Thyroid gland (tissue), 4 donors: ENCODE measurements around the gene SSX2. TPM values are rescaled to one million over a fixed set of nuclear protein-coding genes. Genes with fewer than 3 reads are reported as not detected.
"Not testable (repeated sequence)": the region's sequence is repeated elsewhere in the genome, so short reads cannot be mapped to it uniquely, and the experiment has no call there.

ENCODE experiments used
- DNase-seq, 2 donors: peaks; one replicate each; pipeline ENCODE4 v3.0.0-alpha.2; 2019
- H3K27ac ChIP-seq, 3 donors: fragments of 200-600 bp; sonication (generic); 1 replicate in 2 of 3; 2 replicates in 1 of 3; pipeline ENCODE4 v1.5.1; 2016 to 2019; ENCODE audit warnings: mild to moderate bottlenecking in 1 of 3, moderate library complexity in 1 of 3
- H3K27me3 ChIP-seq: fragments of 200-600 bp; sonication (generic); one replicate; pipeline ENCODE4 v1.5.1; 2019
- H3K36me3 ChIP-seq, 2 donors: fragments of 200-600 bp; sonication (generic); one replicate each; pipeline ENCODE4 v1.5.1; 2016 to 2019
- H3K4me1 ChIP-seq, 2 donors: fragments of 200-600 bp; sonication (generic); one replicate each; pipeline ENCODE4 v1.5.1; 2017 to 2019
- H3K4me3 ChIP-seq, 3 donors: fragments of 200-600 bp; sonication (generic); replicated peaks in 1 of 3; 1 replicate in 2 of 3; 2 replicates in 1 of 3; pipeline ENCODE4 v1.5.1; 2016; ENCODE audit warnings: mild to moderate bottlenecking in 1 of 3
- H3K9me3 ChIP-seq: fragments of 200-600 bp; sonication (generic); one replicate; pipeline ENCODE4 v1.5.1; 2017
- WGBS, 2 donors: methylation state at CpG; one replicate each; pipeline ENCODE4 v1.1.5; 2017; 5-methylcytosine and 5-hydroxymethylcytosine counted together
- intact Hi-C: fragments of 100-400 bp; cut with DNase I; formaldehyde crosslinking; loops from one replicate; pipeline ENCODE4 v1.15.1; 2023
- small RNA-seq: library from RNA; depleted of rRNA; stranded (forward); fragments of <200 nt; gene quantifications from one replicate; pipeline ENCODE3, GENCODE V24; 2016
- total RNA-seq, 4 donors: library from RNA; depleted of rRNA; stranded (reverse); fragments of >200 nt; gene quantifications; one replicate each; pipeline ENCODE4 v1.2.3, GENCODE V29; 2016

Gene SSX2
- total RNA-seq = not detected

- H3K36me3 ChIP-seq, DNase-seq, H3K27ac ChIP-seq, H3K4me1 ChIP-seq, intact Hi-C loops, H3K4me3 ChIP-seq, H3K27me3 ChIP-seq, H3K9me3 ChIP-seq: not testable (repeated sequence)
- WGBS, 2 donors = no CpG with 5 or more reads among the region's 13 CpGs
Observed at GRCh38 chrX:52707078-52707477, at the start of gene SSX2. SSX2 (minus strand) TSS chrX:52707178; CDS start chrX:52705749, 1,429 bp downstream.

GRCh38 chrX:52750952-52751351, 44.0 kb upstream of the SSX2 start, which contains the start of gene SSX2B:
SSX2B (plus strand) TSS chrX:52751252; CDS start chrX:52752681, 1,429 bp downstream.
- no CpG with 5 or more reads among the region's 13 CpGs for WGBS, 2 donors
- H3K4me3 ChIP-seq, H3K27me3 ChIP-seq, H3K27ac ChIP-seq, H3K36me3 ChIP-seq, intact Hi-C loops, H3K9me3 ChIP-seq, H3K4me1 ChIP-seq, DNase-seq: not testable (repeated sequence)

DNA sequence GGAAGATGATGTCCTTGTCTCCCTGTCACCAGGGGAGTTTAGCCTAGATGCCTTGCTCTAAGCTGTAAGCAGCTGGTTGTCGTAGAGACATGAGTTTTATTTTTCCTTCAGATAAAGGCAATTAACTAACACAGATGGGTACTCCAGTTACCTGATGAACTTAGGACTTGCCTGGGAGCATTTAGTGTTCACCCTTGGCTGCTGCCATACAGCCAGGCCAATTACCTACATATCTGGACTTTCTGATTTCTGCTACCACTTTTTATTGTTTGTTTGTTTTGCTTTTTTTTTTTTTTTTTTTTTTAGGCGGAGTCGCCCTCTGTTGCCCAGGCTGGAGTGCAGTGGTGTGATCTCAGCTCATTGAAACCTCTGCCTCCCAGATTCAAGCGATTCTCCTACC, 14.9 kb downstream of the SSX2 start:
- intact Hi-C loops, H3K36me3 ChIP-seq, H3K4me1 ChIP-seq, H3K9me3 ChIP-seq, DNase-seq, H3K4me3 ChIP-seq, H3K27ac ChIP-seq, H3K27me3 ChIP-seq: not testable (repeated sequence)
- WGBS, 2 donors = no CpG with 5 or more reads among the region's 4 CpGs

GRCh38 chrX:52662218-52662617, 44.8 kb downstream of the SSX2 start:
- H3K27ac ChIP-seq, H3K4me3 ChIP-seq, H3K4me1 ChIP-seq, H3K9me3 ChIP-seq, intact Hi-C loops, H3K27me3 ChIP-seq, DNase-seq, H3K36me3 ChIP-seq: not testable (repeated sequence)
- 83 to 100% methylated on average over 2 of the region's 2 CpGs for WGBS, 2 donors

DNA sequence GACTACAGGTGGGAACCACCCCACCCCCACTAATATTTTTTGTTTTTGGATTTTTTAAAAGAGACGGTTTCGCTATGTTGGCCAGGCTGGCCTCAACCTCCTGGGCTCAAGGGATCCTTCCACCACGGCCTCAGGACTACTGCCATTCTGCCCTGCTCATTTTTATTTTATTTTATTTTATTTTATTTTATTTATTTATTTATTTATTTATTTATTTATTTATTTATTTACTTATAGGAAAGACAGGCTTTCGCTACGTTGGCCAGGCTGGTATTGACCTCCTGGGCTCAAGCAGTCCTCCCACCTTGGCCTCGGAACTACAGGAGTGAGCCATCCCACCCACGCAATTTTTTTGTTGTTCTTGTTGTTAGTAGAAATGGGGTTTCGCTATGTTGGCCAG, 51.5 kb downstream of the SSX2 start:
- H3K4me1 ChIP-seq, DNase-seq, H3K4me3 ChIP-seq, H3K36me3 ChIP-seq, H3K27ac ChIP-seq, intact Hi-C loops, H3K27me3 ChIP-seq, H3K9me3 ChIP-seq: not testable (repeated sequence)
- WGBS, 2 donors = 96 to 98% methylated on average over 8 of the region's 8 CpGs

- 90 to 93% methylated on average over 5 to 9 of the region's 9 CpGs for WGBS, 2 donors
- H3K36me3 ChIP-seq, H3K27ac ChIP-seq, intact Hi-C loops, H3K4me1 ChIP-seq, H3K9me3 ChIP-seq, H3K4me3 ChIP-seq, H3K27me3 ChIP-seq, DNase-seq: not testable (repeated sequence)
Observed at GRCh38 chrX:52654800-52655199, 52.2 kb downstream of the SSX2 start, which contains the start of gene SSX7. SSX7 (minus strand) TSS chrX:52654900; CDS start chrX:52653472, 1,428 bp downstream.

GRCh38 chrX:52650676-52651075, 56.3 kb downstream of the SSX2 start:
- 20 to 49% methylated on average over 3 of the region's 3 CpGs for WGBS, 2 donors
- intact Hi-C loops = not testable (repeated sequence)
- DNase-seq = peak; percentile 6 to 8

GRCh38 chrX:52648956-52649355, 58.0 kb downstream of the SSX2 start:
- intact Hi-C loops, H3K36me3 ChIP-seq, H3K4me3 ChIP-seq, H3K9me3 ChIP-seq, H3K27me3 ChIP-seq, H3K27ac ChIP-seq, H3K4me1 ChIP-seq: not testable (repeated sequence)
- WGBS, 2 donors = 89 to 95% methylated on average over 7 of the region's 7 CpGs
- peak in 1 of 2 donors; percentile 1 for DNase-seq

More at GRCh38 chrX:52650676-52651075, 56.3 kb downstream of the SSX2 start:
- peak overlapping the region in 2 of 3 donors; percentile 38 for H3K27ac ChIP-seq
- H3K36me3 ChIP-seq, H3K4me3 ChIP-seq, H3K9me3 ChIP-seq, H3K27me3 ChIP-seq, H3K4me1 ChIP-seq: not testable (repeated sequence)

Small RNAs within 50 kb of the gene (small RNA-seq; reads per million reads assigned to genes)
- gene AC244505.3 (not detected), gene AC244505.5 (not detected), gene AL450023.3 (not detected), gene RNA5SP504 (not detected)

Other genes starting within 250 kb of the SSX2 start
- not detected for gene XAGE1A, start 211.4 kb downstream of the SSX2 start, total RNA-seq
- gene XAGE1B, start 190.1 kb downstream of the SSX2 start, total RNA-seq = not detected
- not detected for gene SSX7, start 52.3 kb downstream of the SSX2 start, total RNA-seq
- gene SSX2B, start 44.1 kb upstream of the SSX2 start, total RNA-seq = 1 to 10 TPM in 1 of 4 donors, under 1 TPM in 1, not detected in 2; 0.94 to 3.5 TPM
- not detected for gene SPANXN5, start 90.2 kb upstream of the SSX2 start, total RNA-seq
- gene XAGE5, start 104.1 kb upstream of the SSX2 start, total RNA-seq = not detected
- gene XAGE3, start 160.9 kb upstream of the SSX2 start, total RNA-seq = not detected
- gene FAM156B, start 190.2 kb upstream of the SSX2 start, total RNA-seq = 10 to 100 TPM; 15.3 to 31.4 (median 21.4) TPM